ENCODE data around the gene CRB1. TPM values are rescaled to one million over a fixed set of nuclear protein-coding genes. Genes with fewer than 3 reads are reported as not detected.

Gene CRB1
- total and polyA plus RNA-seq, 2 of the 8 experiments (the other 6 are each of a cell fraction or from before 2014, with no cell fraction given) = 0.03 TPM; not detected in 1

GRCh38 chr1:197448121-197448779 lies 180.2 kb downstream of the CRB1 start:
- H2BK20ac ChIP-seq (ENCODE audit: low read length) = no peak overlapping the region
- 75% methylated on average over 2 of the region's 2 CpGs; no CpG with 5 or more reads in 1 of the 2 experiments for WGBS, 2 experiments (ENCODE audit: extremely low coverage in 1 of 2, insufficient coverage in 1 of 2, insufficient read length in 1 of 2, insufficient replicate concordance in 2 of 2, low coverage in 1 of 2, low lambda C conversion rate in 2 of 2, missing lambda C conversion rate in 1 of 2)
- FAIRE-seq = no peak
- TF ChIP-seq SP4 (IDR thresholded peaks at IDR 0.05; ENCODE audit: low read length) (no peak), KDM4A (IDR thresholded peaks at IDR 0.05; ENCODE audit: low read depth, low read length, severe bottlenecking) (no peak), EP300 (IDR thresholded peaks at IDR 0.05; ENCODE audit: borderline replicate concordance in 1 of 2, low read depth in 2 of 2, low read length in 2 of 2) (peak in 1 of 2 experiments; percentile 73; a peak in 1 of 3 replicates), CTCF (IDR thresholded peaks at IDR 0.05; ENCODE audit: control extremely low read depth in 1 of 3, insufficient read depth in 1 of 3, low read depth in 1 of 3, low read length in 3 of 3) (no peak), ZNF274 (IDR thresholded peaks at IDR 0.05; ENCODE audit: borderline replicate concordance, extremely low read depth, low read length) (no peak), FOSL1 (IDR thresholded peaks at IDR 0.05; ENCODE audit: insufficient read depth, low read depth, low read length) (no peak), TBP (IDR thresholded peaks at IDR 0.05; ENCODE audit: low read depth, low read length) (no peak)
- H3K79me2 ChIP-seq (ENCODE audit: control insufficient read depth in 1 of 2, insufficient read depth in 2 of 2, low read length in 2 of 2) = no peaks in the 10 kb centered on the region
- H2AFZ ChIP-seq (ENCODE audit: low read length) = peak overlapping the region; percentile 68; the same call in 1 of the 2 replicates
- ChIA-PET POLR2A (ENCODE audit: partially characterized antibody) (interaction anchor here (1.5 kb wide), 1 partner anchor 11 kb away, joined by 3 read pairs; no protein-coding TSS in a partner anchor), CTCF (ENCODE audit: partially characterized antibody) (interaction anchor here (0.7 to 3.1 kb wide), 5 partner anchors 10 to 78 kb away, joined by 3 to 7 read pairs (median 3); no protein-coding TSS in a partner anchor)
- DNase-seq (ENCODE audit: low read depth in 1 of 2, low spot score in 2 of 2) = no peak
- H4K91ac ChIP-seq (replicated peaks; ENCODE audit: insufficient read length, low read length) = no peak overlapping the region
- H4K5ac ChIP-seq (ENCODE audit: insufficient read length, low read depth, low read length) = no peak overlapping the region
- no peak overlapping the region for H2BK12ac ChIP-seq (ENCODE audit: low read depth, low read length)
- no peak overlapping the region for H3K23ac ChIP-seq (ENCODE audit: insufficient read length)
- H3K4ac ChIP-seq (replicated peaks; ENCODE audit: insufficient read length, low read depth, low read length) = no peak overlapping the region
- no peak overlapping the region for H2AK5ac ChIP-seq (ENCODE audit: low read depth, low read length)
- no peaks in the 10 kb centered on the region for H3K36me3 ChIP-seq (ENCODE audit: control insufficient read depth in 2 of 4, insufficient read depth in 4 of 4, low read length in 3 of 4)
- H3K56ac ChIP-seq (replicated peaks; ENCODE audit: insufficient read length, low read depth, low read length) = no peak overlapping the region
- H2BK120ac ChIP-seq (replicated peaks; ENCODE audit: low read depth, low read length) = no peak overlapping the region
- no peak overlapping the region for H3K18ac ChIP-seq (ENCODE audit: extremely low read depth, low read length)
- no peaks in the 10 kb centered on the region for H3K4me1 ChIP-seq (replicated peaks in 1 of 4; ENCODE audit: control insufficient read depth in 3 of 4, insufficient read depth in 4 of 4, low read length in 3 of 4)
- H3K79me1 ChIP-seq (ENCODE audit: low read depth, low read length) = no peaks in the 10 kb centered on the region
- no peak overlapping the region for H3K4me2 ChIP-seq (ENCODE audit: insufficient read depth in 1 of 2, low read depth in 2 of 2, low read length in 2 of 2)
- H3K23me2 ChIP-seq (ENCODE audit: low read depth, low read length) = no peaks in the 10 kb centered on the region
- no peaks in the 10 kb centered on the region for H4K20me1 ChIP-seq (replicated peaks in 1 of 2; ENCODE audit: control insufficient read depth in 1 of 2, insufficient read depth in 2 of 2, low read length in 2 of 2)
- no peaks in the 10 kb centered on the region for H3K27me3 ChIP-seq (replicated peaks in 1 of 4; ENCODE audit: control insufficient read depth in 3 of 4, extremely low read depth in 1 of 4, insufficient read depth in 3 of 4, low read length in 3 of 4)
- H3K4me3 ChIP-seq (ENCODE audit: extremely low read depth in 1 of 4, insufficient read depth in 2 of 4, low read depth in 3 of 4, low read length in 4 of 4) = no peak overlapping the region
- no peak overlapping the region for H2BK5ac ChIP-seq (ENCODE audit: low read depth, low read length)
- no peaks in the 10 kb centered on the region for H3K9me3 ChIP-seq (ENCODE audit: insufficient read depth in 2 of 2, low read depth in 1 of 2, low read length in 1 of 2)
- H4K8ac ChIP-seq (ENCODE audit: extremely low read depth, insufficient read depth, low read length) = no peak overlapping the region
- H2BK15ac ChIP-seq (ENCODE audit: low read length) = no peak overlapping the region
- no peak overlapping the region for H3K27ac ChIP-seq (ENCODE audit: low read depth, low read length)
- H3K9ac ChIP-seq (replicated peaks in 1 of 4; ENCODE audit: extremely low read depth in 1 of 4, low read depth in 3 of 4, low read length in 3 of 4) = no peak overlapping the region
- no peak overlapping the region for H3K14ac ChIP-seq (ENCODE audit: insufficient read length)
